Measurements from ENCODE around the gene ZNF316.

- no peak for TF ChIP-seq CTCF (IDR thresholded peaks at IDR 0.05)
- no peak for TF ChIP-seq POLR2A (IDR thresholded peaks at IDR 0.05)
These were observed at the start of gene ZNF316 for GRCh38 chr7:6636741-6637543.
